Right hindlimb (tissue), 1 donor: ENCODE data around the gene GLDN.

Experiments used
- DNase-seq: peaks from one replicate; pipeline ENCODE4 v3.0.0-alpha.2; 2018

The GLDN gene

DNA sequence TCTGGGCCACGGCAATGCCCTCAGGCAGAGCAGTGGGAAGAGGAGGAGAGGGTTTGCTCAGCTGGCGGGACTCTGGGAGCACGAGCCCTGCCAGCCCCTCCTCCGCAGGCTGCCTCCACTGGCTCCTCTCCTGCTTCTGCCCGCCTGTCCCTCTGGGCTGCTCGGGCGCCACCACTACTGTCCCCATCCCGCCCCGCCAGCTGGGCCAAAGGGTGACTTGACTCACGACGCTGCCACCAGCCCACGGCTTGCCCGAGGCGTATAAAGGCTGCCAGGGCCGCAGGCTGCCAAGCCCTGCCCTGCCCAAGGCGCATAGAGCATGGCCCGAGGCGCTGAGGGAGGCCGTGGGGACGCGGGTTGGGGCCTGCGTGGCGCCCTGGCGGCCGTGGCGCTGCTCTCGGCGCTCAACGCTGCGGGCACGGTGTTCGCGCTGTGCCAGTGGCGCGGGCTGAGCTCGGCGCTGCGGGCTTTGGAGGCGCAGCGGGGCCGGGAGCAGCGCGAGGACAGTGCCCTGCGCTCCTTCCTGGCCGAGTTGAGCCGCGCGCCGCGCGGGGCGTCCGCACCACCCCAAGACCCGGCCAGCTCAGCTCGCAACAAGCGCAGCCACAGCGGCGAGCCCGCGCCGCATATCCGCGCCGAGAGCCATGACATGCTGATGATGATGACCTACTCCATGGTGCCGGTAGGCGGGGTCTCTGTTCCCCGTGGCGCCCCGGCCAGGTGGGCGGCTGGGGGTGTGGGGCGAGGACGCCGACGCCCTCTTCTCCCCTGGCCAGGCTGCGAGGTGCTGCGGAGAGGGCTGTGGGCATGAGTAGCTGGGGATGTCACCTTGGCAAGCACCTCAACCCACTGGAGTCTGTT, at the start of gene GLDN:
GLDN (plus strand) TSS at position 290 of the 861 bp plus-strand sequence; CDS start at position 320, 30 bp downstream.
- DNase-seq, result peak; percentile 57

- no peak for DNase-seq
Measured at GRCh38 chr15:51298620-51299019, 42.8 kb upstream of the GLDN start.

DNA sequence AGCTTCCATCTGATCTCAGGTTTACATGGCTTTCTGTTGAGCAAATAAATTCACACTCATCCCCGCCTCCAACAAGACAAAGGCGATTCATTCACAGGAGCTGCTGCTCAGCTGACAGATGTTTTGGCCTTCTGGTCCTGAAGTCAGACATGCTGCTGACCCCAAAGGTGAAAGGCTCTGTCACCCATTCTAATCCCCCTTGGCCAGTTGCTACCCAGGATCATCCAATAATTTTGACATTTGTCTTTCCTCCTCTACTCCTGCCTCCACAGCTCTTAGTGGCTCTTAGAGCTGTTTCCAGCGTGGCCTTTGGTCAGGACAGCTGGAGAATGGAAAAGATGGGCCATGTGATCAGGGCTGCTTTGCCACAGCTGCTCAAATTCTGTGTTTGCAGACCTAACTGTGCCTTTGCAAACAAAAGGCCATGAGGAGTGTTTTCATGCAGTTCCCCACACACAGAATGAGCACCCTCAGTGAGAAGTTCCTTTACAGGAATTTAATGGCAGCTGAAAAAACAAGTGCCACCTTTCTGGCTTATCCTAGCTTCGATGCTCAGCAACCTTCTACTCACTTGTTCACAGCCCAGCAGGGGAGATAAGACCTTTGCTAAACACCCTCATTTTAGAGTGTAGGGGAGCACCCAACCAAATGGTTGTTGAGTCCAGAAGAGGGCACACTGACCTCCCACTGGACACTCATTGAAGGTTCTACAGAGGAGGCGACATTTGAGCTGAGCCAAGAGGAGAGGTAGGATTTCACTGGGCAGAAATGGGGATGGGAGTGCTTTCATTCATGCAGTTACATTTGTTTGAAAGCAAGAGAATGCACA, 42.1 kb upstream of the GLDN start:
- no peak for DNase-seq

DNA sequence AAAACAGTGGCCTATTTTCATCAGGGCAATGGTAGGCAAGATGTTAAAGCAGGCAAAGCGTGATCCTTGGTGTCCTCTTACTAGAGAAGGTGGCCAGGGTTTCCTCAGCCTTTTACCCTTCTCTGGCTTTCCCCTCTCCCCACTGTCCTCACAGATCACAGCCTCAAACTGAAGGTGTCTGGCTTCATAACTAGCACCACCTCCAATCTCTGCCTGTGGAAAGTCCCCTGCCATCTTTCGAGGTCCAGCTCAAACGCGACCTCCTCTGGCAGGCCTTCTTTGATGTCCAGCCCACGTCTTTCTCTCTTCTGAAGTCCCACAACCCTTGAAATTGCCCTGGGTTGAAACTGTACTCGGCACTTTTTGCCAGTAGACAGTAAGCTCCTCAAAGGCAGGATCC, 39.0 kb upstream of the GLDN start:
- DNase-seq, result no peak

DNA sequence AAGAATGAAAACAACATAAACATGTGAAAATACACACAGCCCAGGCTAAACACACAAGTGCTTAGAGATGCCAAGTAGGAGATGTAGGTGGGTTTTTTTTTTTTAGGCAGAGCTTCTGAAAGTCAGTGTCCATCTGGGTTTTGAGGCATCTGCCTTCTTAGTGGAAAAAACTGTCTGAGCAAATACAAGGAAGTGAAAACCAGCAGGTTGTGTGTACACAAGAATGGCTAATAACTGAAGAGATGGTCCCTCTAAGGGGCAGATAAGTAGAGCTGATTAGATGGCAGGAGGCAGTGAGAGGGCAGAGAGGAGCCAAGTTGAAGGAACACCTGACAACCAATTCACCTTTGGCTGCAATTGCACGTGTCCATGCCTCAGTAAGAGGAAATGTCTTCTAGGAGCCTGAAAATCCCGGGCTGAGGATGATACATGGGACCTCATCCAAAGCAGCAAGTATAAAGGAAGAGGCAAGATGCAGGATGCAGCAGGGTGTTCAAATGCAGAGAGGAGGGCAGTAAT, 37.9 kb upstream of the GLDN start:
- no peak for DNase-seq

DNA sequence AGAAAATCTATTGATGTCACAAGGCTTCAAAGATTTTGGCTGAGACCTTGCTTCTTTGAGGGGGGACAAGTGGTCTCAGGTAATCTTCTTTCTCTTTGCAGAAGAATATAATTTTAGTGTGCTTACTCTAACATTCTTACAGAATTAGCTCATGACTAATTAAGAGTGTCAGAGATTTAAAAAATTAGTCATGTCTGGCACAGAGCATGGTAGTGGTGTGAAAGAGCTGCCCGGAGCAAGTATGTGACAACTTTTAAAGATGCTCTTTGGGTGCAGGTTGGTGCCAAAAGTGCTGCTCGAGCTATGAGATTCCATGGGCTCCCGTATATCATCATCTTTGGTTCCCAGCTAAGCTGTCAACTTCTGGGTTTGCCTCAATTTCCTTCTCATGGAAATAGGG, 34.1 kb upstream of the GLDN start:
- DNase-seq, result no peak

- DNase-seq, result no peak
Measured at GRCh38 chr15:51307811-51308210, 33.6 kb upstream of the GLDN start.

GRCh38 chr15:51310064-51310463, 31.4 kb upstream of the GLDN start:
- DNase-seq, result no peak

DNA sequence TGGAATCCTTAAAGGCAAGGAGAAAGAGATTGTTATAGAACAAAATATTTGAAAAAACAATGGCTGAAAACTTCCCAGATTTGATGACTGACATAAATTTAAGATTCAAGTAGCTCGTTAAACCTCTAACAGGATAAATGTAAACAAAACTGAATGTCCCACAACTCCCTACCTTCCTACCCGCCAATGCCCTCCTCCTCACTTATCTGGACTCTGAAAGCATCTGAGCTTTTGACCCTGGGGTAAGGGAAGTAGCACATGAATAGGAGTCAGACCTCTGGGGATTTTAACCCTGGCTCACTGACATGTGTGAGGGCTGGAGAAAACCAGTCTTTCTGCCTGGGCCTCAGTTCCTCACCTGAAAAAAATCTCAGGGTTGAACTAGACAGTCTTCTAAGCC, 29.9 kb upstream of the GLDN start:
- DNase-seq, result no peak

DNA sequence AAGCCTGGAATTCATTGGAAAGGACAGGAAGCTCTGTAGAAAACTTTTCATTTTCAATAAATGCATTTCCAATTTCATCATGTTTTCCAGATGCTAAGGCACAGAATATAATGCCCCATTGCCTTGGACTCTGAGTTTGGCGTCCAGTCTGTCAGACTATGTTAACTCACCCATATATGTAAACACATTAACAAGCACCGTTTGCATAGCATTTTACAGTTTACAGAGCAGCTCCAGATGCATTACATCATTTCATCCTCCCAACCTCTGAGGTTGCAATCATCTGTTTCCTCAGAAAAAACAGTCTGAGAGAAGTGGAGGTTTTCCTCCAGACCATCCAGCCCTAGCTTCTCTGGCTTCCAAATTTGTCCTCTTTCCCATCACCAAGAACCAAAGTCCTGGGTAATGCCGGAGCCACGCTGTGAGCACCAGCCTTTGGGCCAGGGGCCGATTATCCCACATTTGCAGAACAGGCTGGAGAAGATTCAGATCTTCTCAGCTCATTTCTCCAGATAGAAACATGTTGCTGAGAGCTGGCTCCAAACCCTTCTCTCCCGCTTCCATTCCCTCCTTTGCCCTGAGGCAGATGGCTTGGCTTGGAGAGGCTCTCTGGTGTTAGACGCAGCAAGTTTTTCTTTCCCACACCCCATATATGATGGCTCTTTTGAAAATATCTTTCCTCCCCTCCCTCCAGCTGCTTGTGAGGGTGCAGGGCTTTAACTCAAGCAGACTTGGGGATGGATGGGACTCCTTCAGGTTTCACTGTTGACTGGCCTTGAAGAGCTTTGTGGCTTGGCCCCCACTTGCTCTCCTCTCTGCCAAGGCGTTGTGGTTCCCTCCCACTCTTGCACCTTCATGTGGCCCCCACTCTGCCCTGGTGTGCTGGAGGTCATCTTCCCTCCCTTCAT, 29.0 kb upstream of the GLDN start:
- DNase-seq, result no peak

GRCh38 chr15:51313074-51313393, 28.4 kb upstream of the GLDN start:
- DNase-seq, result no peak

- no peak for DNase-seq
Measured at GRCh38 chr15:51313644-51314280, 27.7 kb upstream of the GLDN start.

DNA sequence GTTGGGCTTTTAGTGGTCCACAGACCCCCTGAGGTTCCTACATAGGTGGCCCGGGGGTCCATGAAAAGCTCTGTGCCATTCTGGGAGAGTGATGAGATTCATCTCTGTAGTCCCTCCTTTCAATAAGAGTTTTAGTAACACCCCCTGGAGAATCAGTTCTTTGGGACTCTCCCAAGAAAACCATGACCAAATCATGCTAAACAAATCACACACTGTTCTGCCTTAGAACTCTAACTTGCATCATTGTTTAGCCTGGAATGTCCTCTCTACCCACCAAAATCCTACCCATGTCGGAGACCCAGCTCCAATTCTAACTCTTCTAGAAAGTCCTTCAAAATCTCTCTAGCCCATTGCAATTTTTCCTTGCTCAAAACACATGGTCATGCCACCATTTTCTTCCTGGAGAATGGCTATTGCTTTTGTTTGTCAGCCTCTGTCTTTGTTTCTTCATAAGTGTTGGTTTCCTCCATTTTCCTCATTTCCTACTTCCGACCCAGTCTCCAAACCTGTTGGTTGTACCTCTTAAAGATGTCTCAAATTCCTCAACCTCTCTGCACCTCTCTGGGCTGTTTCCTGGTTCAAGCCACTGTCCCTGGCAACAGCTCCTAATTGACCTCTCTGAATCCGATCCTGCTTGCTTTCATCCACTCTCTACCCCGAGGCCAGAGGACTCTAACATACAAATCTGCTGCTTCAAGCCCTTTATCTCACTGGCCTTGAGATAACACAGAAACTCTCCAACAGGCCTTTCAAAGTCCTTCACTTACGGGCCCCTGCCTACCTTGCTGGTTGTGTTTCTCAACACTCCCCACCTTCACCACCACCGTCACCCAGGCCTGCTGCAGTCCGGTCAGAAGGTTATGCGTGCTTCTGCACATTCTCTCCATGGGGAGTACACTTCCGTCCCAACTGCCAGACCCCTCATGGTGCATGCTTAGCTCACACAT, 26.8 kb upstream of the GLDN start:
- no peak for DNase-seq

DNA sequence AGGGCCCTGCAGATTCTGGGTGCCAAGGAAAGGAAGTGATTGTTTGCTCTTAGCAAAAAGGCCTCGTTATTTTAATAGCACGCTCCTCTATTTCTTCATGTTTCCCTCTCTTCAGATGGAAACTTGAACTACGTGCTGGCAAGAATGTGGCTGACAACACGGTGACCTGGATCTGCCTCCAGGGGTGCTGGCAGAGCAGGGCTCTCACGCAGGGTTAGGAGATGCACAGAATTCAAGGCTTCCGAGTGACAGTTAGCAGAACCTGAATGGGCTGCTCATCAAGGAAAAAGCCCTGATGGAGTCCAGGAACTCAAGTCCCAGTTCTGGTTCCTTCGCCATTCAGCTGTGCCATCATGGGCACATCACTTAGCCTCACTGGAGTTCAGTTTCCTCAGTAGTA, 25.7 kb upstream of the GLDN start:
- DNase-seq, result no peak

DNA sequence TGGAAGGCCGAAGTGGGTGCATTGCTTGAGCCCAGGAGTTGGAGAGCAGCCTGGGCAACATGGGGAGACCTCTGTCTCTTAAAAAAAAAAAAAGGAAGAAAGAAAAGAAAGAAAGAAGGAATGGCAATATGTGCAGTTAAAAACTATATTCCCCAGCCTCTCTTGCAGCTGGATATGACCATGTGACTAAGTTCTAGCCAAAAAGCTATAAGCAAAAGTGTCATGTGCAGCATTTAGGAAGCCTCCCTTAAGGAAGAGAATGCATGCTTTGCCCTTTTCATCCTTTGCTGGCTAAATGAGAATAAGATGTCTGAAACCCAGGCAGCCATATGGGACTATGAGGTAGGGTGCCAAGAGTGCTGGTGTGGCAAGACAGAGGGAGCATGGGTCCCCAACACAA, 24.8 kb upstream of the GLDN start:
- no peak for DNase-seq

DNA sequence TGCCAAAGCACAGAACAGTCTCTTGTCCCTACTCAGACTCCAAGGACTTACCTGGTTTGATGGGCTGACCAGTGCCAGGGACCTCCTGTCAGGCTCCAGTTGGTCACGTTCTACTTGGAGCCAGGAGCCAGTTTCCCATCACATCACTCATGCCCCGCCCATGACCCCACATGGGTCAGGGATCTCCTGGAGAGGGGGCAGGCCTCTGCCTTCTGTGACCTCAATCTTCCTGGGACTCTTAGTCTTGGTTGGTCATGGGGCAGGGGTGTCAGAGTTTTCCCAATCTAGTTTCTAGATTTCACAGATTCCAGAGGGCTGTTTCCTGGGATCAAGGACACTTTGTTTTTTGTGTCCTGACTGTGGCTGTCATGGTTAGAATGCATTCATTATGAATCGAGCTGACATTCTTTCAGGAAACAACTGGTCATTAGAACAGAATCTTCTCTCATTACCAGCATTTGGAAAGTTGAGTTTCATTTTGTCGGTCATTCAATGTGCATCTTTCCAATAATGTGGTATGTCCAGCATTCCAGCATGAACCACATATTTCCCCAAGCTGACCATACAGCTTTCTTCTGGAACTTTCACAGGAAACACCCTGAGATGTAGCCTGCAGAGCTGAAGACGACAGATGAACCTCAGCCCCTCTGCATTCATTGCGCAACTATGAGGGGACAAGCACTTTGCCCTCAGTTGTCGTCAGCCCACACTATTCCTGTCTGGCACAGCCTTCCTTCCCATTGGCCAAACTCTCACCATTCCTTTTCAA, 22.9 kb upstream of the GLDN start:
- DNase-seq, result no peak

DNA sequence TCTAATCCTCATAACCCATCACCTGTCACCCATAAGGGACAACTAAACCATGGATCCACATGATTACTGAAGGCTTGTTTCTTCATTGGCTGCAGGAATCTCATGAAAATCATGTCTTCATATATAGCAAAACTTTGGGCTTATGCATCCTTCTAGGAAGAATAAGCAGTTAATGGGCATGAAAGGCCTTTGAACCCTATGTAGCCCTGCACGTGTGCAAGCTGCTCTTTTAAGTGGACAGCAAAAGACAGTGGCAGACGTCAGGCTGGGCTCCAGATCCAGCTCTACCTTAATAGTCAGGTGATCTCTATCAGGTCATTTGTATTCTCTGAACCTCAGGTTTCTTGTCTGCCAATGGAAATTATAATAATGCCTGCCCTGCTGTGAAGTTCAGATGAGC, 21.9 kb upstream of the GLDN start:
- DNase-seq, result no peak

DNA sequence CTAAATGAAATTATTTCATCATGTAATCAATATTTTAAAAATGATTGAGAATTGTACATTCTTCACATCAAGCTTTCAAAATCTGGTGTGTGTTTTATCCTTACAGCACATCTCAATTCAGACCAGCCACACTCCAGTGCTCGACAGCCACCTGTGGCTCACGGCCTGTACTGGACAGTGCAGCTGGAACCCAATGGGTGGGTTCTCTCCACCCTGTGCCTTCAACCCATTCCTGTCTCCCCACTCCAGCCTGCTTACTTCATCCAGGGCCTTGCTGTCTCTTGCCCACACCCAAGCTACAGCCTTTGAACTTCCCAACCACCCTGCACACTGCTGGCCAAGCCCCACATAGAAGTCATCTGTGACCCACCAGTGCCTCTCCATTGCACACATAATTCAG, 20.6 kb upstream of the GLDN start:
- no peak for DNase-seq

GRCh38 chr15:51321316-51321715, 20.1 kb upstream of the GLDN start:
- DNase-seq, result no peak

- peak; percentile 62 for DNase-seq
Measured at GRCh38 chr15:51322621-51323296, 18.7 kb upstream of the GLDN start.
